ENCODE results near the gene RNF111. TPM values are rescaled to one million over a fixed set of nuclear protein-coding genes. Genes with fewer than 3 reads are reported as not detected.

The RNF111 gene
- total and polyA plus RNA-seq, 2 of the 13 experiments (the other 11 are each of a cell fraction or from before 2014, with no cell fraction given): 12.1 to 23.1 TPM

GRCh38 chr15:59002418-59002859 is 15.0 kb downstream of the RNF111 start:
- ATAC-seq (no peak), FAIRE-seq (no peak), DNase-seq (ENCODE audit: low spot score) (no peak)
- Histone ChIP-seq H3K36me3 (replicated peaks in 1 of 2; ENCODE audit: control insufficient read depth in 1 of 2, insufficient read depth in 2 of 2, low read length in 2 of 2) (peaks cover 4 to 15% of the 10 kb centered on the region in 2 experiments; a peak in 3 of 5 replicates), H2AFZ (ENCODE audit: low read length) (no peak overlapping the region), H3K4me1 (ENCODE audit: insufficient read depth, low read length) (no peaks in the 10 kb centered on the region), H4K20me1 (ENCODE audit: insufficient read depth, low read length) (no peaks in the 10 kb centered on the region; the same call in 1 of the 2 replicates), H3K4me2 (ENCODE audit: low read depth, low read length) (no peak overlapping the region), H3K27me3 (ENCODE audit: control insufficient read depth in 1 of 2, insufficient read depth in 2 of 2, low read length in 2 of 2) (no peaks in the 10 kb centered on the region), H3K27ac (ENCODE audit: extremely low read length, insufficient read depth, low read length) (no peak overlapping the region), H3K79me2 (ENCODE audit: insufficient read depth, low read length) (peaks cover 59% of the 10 kb centered on the region), H3K9me3 (ENCODE audit: low read length) (no peaks in the 10 kb centered on the region), H3K9ac (ENCODE audit: insufficient read depth, low read depth, low read length) (no peak overlapping the region), H3K4me3 (replicated peaks in 1 of 3; ENCODE audit: insufficient read depth in 1 of 3, low read depth in 2 of 3, low read length in 3 of 3) (no peak overlapping the region)
- 95% methylated on average over 2 of the region's 2 CpGs for WGBS (ENCODE audit: low lambda C conversion rate)
- in situ Hi-C loops (cut with HindIII; ENCODE audit: extremely low pct_ligation_motif_present, low pct_unique_long_range_greater_than_20kb) (no loop called here), intact Hi-C loops (cut with micrococcal nuclease; ENCODE audit: unreplicated experiment) (no loop called here)
- CTCF ChIA-PET (ENCODE audit: low intra/inter-chr PET ratio, low total read pairs): no interaction called here
- POLR2A ChIA-PET: no interaction called here
- BruUV-seq (replicated peaks): no TSS peak
- TF ChIP-seq HNRNPUL1 (IDR thresholded peaks at IDR 0.05; ENCODE audit: low read depth, low read length) (no peak), ZNF598 (CRISPR knock-in tag; IDR thresholded peaks at IDR 0.05; ENCODE audit: borderline replicate concordance) (no peak), MIER2 (CRISPR knock-in tag; IDR thresholded peaks at IDR 0.05) (no peak), ZNF644 (CRISPR knock-in tag; IDR thresholded peaks at IDR 0.05; ENCODE audit: low read depth) (no peak), ZNF224 (CRISPR knock-in tag; IDR thresholded peaks at IDR 0.05) (no peak), FOXA1 (IDR thresholded peaks at IDR 0.05) (no peak), FOXA1 (CRISPR knock-in tag; IDR thresholded peaks at IDR 0.05) (no peak), ZNF282 (IDR thresholded peaks at IDR 0.05; ENCODE audit: partially characterized antibody) (no peak), ZSCAN20 (CRISPR knock-in tag; IDR thresholded peaks at IDR 0.05; ENCODE audit: borderline replicate concordance) (no peak), ZBTB7A (CRISPR knock-in tag; IDR thresholded peaks at IDR 0.05) (no peak), TAF1 (CRISPR knock-in tag; IDR thresholded peaks at IDR 0.05) (no peak), ZNF784 (CRISPR knock-in tag; IDR thresholded peaks at IDR 0.05; ENCODE audit: borderline replicate concordance) (no peak), KDM2A (CRISPR knock-in tag; IDR thresholded peaks at IDR 0.05; ENCODE audit: borderline replicate concordance, low read depth) (no peak), NFAT5 (CRISPR knock-in tag; IDR thresholded peaks at IDR 0.05) (no peak), HINFP (CRISPR knock-in tag; IDR thresholded peaks at IDR 0.05; ENCODE audit: low read depth) (no peak), HOMEZ (CRISPR knock-in tag; IDR thresholded peaks at IDR 0.05; ENCODE audit: low read depth) (no peak), ZNF549 (CRISPR knock-in tag; IDR thresholded peaks at IDR 0.05) (no peak), CREB1 (IDR thresholded peaks at IDR 0.05) (no peak), CREB1 (CRISPR knock-in tag; IDR thresholded peaks at IDR 0.05) (no peak)
